HepG2 (cell line): ENCODE data around the gene IRAK1BP1. TPM values are rescaled to one million over a fixed set of nuclear protein-coding genes. Genes with fewer than 3 reads are reported as not detected.

ENCODE experiments used
- ATAC-seq: fragments of 200-7000 bp; cut with Tn5 transposase; 3 replicates; pipeline ENCODE4 v1.9.1; 2020; ENCODE audit warnings: mild to moderate bottlenecking, moderate library complexity
- BruUV-seq: library from RNA; stranded (reverse); fragments of 400-500 nt; replicated peaks from 2 replicates; lab custom pipeline; 2021; lab: Mats Ljungman, UMichigan
- CTCF ChIA-PET: fragments of 300-600 bp; formaldehyde crosslinking; extraction: SDS; loops from one replicate; lab custom pipeline; 2021; ENCODE audit warnings: low total read pairs, inconsistent platforms, low intra/inter-chr PET ratio; lab: Yijun Ruan, JAX
- POLR2A ChIA-PET: fragments of 350-600 bp; sonication (Branson Sonifier 250); formaldehyde crosslinking; loops from one replicate; lab custom pipeline; 2020; ENCODE audit warnings: antibody characterized with exemption, inconsistent platforms; lab: Yijun Ruan, JAX
- DNase-seq: peaks from one replicate; pipeline ENCODE4 v3.0.0-alpha.2; 2015; ENCODE audit warnings: low spot score
- FAIRE-seq: peaks from 3 replicates; lab custom pipeline; 2011; peaks lifted over from hg19 to GRCh38; lab: Jason Lieb, UNC
- H2AFZ ChIP-seq: one replicate; pipeline ENCODE4 v1.6.1; 2011; ENCODE audit warnings: low read length, inconsistent platforms
- H3K27ac ChIP-seq: fragments of 300-600 bp; 3 replicates; pipeline ENCODE4 v1.8.0; 2011; ENCODE audit warnings: mixed run types, mild to moderate bottlenecking, mixed read lengths, low read length, inconsistent platforms; ENCODE audit not compliant: insufficient read depth; ENCODE audit errors: extremely low read length
- H3K27me3 ChIP-seq, 2 experiments: fragments of 200-600 bp in 1 of 2; 2 replicates in 1 of 2; 3 replicates in 1 of 2; pipeline versions ENCODE4 v1.6.0 to v1.8.0; 2011; ENCODE audit warnings: low read length in 2 of 2, mild to moderate bottlenecking in 2 of 2, moderate library complexity in 2 of 2, inconsistent platforms in 1 of 2; ENCODE audit not compliant: insufficient read depth in 2 of 2, control insufficient read depth in 1 of 2
- H3K36me3 ChIP-seq, 2 experiments: fragments of 200-600 bp in 1 of 2; replicated peaks in 1 of 2; 2 replicates in 1 of 2; 3 replicates in 1 of 2; pipeline versions ENCODE4 v1.5.1 to v1.8.0; 2011; ENCODE audit warnings: low read length in 2 of 2, inconsistent platforms in 1 of 2; ENCODE audit not compliant: insufficient read depth in 2 of 2, control insufficient read depth in 1 of 2
- H3K4me1 ChIP-seq: 2 replicates; pipeline ENCODE4 v1.5.1; 2012; ENCODE audit warnings: low read length, inconsistent platforms; ENCODE audit not compliant: insufficient read depth
- H3K4me2 ChIP-seq: 2 replicates; pipeline ENCODE4 v1.6.0; 2011; ENCODE audit warnings: low read depth, low read length, inconsistent platforms
- H3K4me3 ChIP-seq, 3 experiments: fragments of 200-600 bp in 1 of 3; sonication (generic), shearing (Covaris generic) in 1 of 3; replicated peaks in 1 of 3; 2 replicates each; pipeline ENCODE4 v1.5.1; 2011 to 2016; ENCODE audit warnings: low read length in 3 of 3, inconsistent platforms in 2 of 3, low read depth in 2 of 3, mild to moderate bottlenecking in 2 of 3, control low read depth in 1 of 3, mixed read lengths in 1 of 3; ENCODE audit not compliant: insufficient read depth in 1 of 3
- H3K79me2 ChIP-seq: one replicate; pipeline ENCODE4 v1.6.1; 2011; ENCODE audit warnings: low read length, inconsistent platforms; ENCODE audit not compliant: insufficient read depth
- H3K9ac ChIP-seq: 2 replicates; pipeline ENCODE4 v1.6.0; 2011; ENCODE audit warnings: mild to moderate bottlenecking, low read depth, low read length, inconsistent platforms; ENCODE audit not compliant: insufficient read depth
- H3K9me3 ChIP-seq: 2 replicates; pipeline ENCODE4 v1.5.1; 2012; ENCODE audit warnings: mild to moderate bottlenecking, low read length
- H4K20me1 ChIP-seq: 2 replicates; pipeline ENCODE4 v1.6.0; 2011; ENCODE audit warnings: inconsistent platforms, mild to moderate bottlenecking, low read length, moderate library complexity; ENCODE audit not compliant: insufficient read depth
- KAT8 ChIP-seq: IDR thresholded peaks from 2 replicates; pipeline ENCODE4 v1.6.1; 2016; ENCODE audit warnings: missing genetic modification reagents, missing compliant biosample characterization
- MAFK ChIP-seq, 2 experiments: IDR thresholded peaks in 1 of 2; conservative IDR thresholded peaks in 1 of 2; 2 replicates each; pipeline ENCODE4 v1.6.1; 2011; ENCODE audit warnings: improper control_type of control experiment in 2 of 2, low read length in 2 of 2
- PRPF4 ChIP-seq: fragments of 200-400 bp; formaldehyde crosslinking; IDR thresholded peaks from 2 replicates; pipeline ENCODE4 v1.6.1; 2016; ENCODE audit warnings: low read length, low read depth; ENCODE audit not compliant: poor library complexity, severe bottlenecking
- ZSCAN21 ChIP-seq: sonication (generic); formaldehyde crosslinking; IDR thresholded peaks from 2 replicates; pipeline ENCODE4 v1.8.0; 2022; ENCODE audit warnings: mild to moderate bottlenecking, missing genetic modification reagents, moderate library complexity, borderline replicate concordance
- WGBS: methylation state at CpG from one replicate; pipeline ENCODE4 v1.1.6; 2017; ENCODE audit warnings: low lambda C conversion rate; 5-methylcytosine and 5-hydroxymethylcytosine counted together
- in situ Hi-C: cut with HindIII; loops from 2 replicates; pipeline ENCODE4 v1.10.0; 2017; ENCODE audit warnings: low pct_unique_long_range_greater_than_20kb; ENCODE audit not compliant: extremely low pct_ligation_motif_present
- intact Hi-C: fragments of 100-400 bp; cut with micrococcal nuclease; formaldehyde crosslinking; loops from one replicate; pipeline ENCODE4 v1.10.0; 2022; ENCODE audit not compliant: unreplicated experiment
- polyA plus RNA-seq, 8 experiments: library from polyadenylated mRNA; depleted of rRNA in 3 of 8; stranded (reverse) in 7 of 8; unstranded in 1 of 8; fragments of >200 nt; fragmentation: Illumina TruSeq in 4 of 8; extraction: Trizol in 4 of 8; gene quantifications; 2 replicates each; pipeline versions ENCODE4 v1.2.1 to v1.2.3, GENCODE V29; 2011 to 2016; ENCODE audit warnings: low read depth in 4 of 8, missing spikeins in 1 of 8, mixed read lengths in 1 of 8; ENCODE audit not compliant: insufficient read depth in 1 of 8
- total RNA-seq, 5 experiments: library from RNA; depleted of rRNA; stranded (reverse); fragments of >200 nt; fragmentation: Illumina TruSeq; extraction: Trizol; gene quantifications; 2 replicates each; pipeline ENCODE4 v1.2.3, GENCODE V29; 2016; ENCODE audit warnings: low read depth in 1 of 5
- TF ChIP-seq, protein P1 (sequence below): sonication (generic); formaldehyde crosslinking; IDR thresholded peaks from 2 replicates; pipeline ENCODE4 v1.8.0; 2022; ENCODE audit warnings: mild to moderate bottlenecking, missing genetic modification reagents; ENCODE audit not compliant: insufficient replicate concordance
- TF ChIP-seq, protein P2 (sequence below), 2 experiments: fragments of 450-650 bp in 1 of 2; sonication (generic) in 1 of 2; formaldehyde crosslinking; IDR thresholded peaks; 2 replicates each; pipeline versions ENCODE4 v1.5.0 to v1.8.0; 2020 to 2022; ENCODE audit warnings: mild to moderate bottlenecking in 1 of 2, missing genetic modification reagents in 1 of 2
- TF ChIP-seq, protein P3 (sequence below): sonication (generic); formaldehyde crosslinking; IDR thresholded peaks from 2 replicates; pipeline ENCODE4 v1.9.0; 2021; ENCODE audit warnings: missing genetic modification reagents, borderline replicate concordance
- TF ChIP-seq, protein P4 (sequence below): sonication (generic); formaldehyde crosslinking; IDR thresholded peaks from 2 replicates; pipeline ENCODE4 v1.5.1; 2020; ENCODE audit warnings: missing genetic modification reagents, mild to moderate bottlenecking, borderline replicate concordance
- TF ChIP-seq, protein P5 (sequence below): sonication (generic); formaldehyde crosslinking; conservative IDR thresholded peaks from 2 replicates; pipeline ENCODE4 v1.4.0; 2020; ENCODE audit warnings: missing genetic modification reagents

The IRAK1BP1 gene
- total and polyA plus RNA-seq, 2 of the 13 experiments (the other 11 are each of a cell fraction or from before 2014, with no cell fraction given) = 0.86 to 1.5 TPM

DNA sequence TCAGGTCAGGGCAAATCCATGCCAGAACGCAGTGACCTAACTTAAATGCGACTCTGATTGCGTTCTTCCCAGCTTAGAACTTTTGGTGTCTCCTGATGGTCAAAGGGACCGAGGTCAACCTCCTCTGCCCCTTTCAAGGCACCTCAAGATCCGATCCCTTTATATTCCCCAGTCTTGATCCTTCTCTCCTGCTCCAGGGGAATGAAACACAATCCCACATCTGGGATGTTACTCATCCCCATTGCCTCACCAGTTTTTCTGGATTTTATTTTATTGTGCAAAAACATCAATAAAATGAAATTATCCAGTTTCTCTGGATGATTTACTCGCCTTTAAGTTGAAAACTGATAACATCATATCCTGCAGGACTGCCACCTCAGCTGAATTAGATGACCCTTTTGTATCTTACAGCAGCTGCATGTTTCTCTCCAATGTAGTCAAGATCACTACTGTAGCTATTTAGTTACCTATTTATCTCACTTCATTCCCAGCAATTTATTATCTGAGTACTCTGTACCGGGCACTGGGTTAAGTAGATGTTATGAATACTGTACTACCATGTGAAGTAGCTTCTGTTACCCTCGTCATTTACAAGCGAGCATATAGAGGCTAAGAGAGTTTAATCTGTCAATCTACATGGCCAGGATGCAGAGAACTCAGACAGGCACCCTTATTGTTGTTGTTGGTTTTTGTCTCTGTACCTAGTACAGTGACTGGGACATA, 44.0 kb downstream of the IRAK1BP1 start:
- H3K4me1 ChIP-seq = no peaks in the 10 kb centered on the region
- TF ChIP-seq MAFK (conservative IDR thresholded peaks at IDR 0.05 in 1 of 2, IDR thresholded peaks at IDR 0.05 in 1 of 2; ENCODE audit: low read length in 2 of 2) (peak in 1 of 2 experiments; percentile 26; a peak in 1 of 4 replicates), ZSCAN21 (CRISPR knock-in tag) (no peak)
- TF ChIP-seq, protein P1, sequence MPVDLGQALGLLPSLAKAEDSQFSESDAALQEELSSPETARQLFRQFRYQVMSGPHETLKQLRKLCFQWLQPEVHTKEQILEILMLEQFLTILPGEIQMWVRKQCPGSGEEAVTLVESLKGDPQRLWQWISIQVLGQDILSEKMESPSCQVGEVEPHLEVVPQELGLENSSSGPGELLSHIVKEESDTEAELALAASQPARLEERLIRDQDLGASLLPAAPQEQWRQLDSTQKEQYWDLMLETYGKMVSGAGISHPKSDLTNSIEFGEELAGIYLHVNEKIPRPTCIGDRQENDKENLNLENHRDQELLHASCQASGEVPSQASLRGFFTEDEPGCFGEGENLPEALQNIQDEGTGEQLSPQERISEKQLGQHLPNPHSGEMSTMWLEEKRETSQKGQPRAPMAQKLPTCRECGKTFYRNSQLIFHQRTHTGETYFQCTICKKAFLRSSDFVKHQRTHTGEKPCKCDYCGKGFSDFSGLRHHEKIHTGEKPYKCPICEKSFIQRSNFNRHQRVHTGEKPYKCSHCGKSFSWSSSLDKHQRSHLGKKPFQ (CRISPR knock-in tag) = no peak
- no peak for ATAC-seq
- no peak overlapping the region for H2AFZ ChIP-seq
- FAIRE-seq = no peak
- H3K36me3 ChIP-seq = no peaks in the 10 kb centered on the region
- no TSS peak for BruUV-seq
- H3K27me3 ChIP-seq = no peaks in the 10 kb centered on the region
- no peak overlapping the region for H3K9ac ChIP-seq
- no peak overlapping the region for H3K4me3 ChIP-seq
- no peak overlapping the region for H3K27ac ChIP-seq
- ChIA-PET POLR2A (no interaction called here), CTCF (no interaction called here)
- H3K4me2 ChIP-seq = no peak overlapping the region
- intact Hi-C loops (no loop called here), in situ Hi-C loops (no loop called here)
- DNase-seq = no peak
- no peaks in the 10 kb centered on the region for H3K9me3 ChIP-seq
- 70% methylated on average over 9 of the region's 9 CpGs for whole genome bisulfite sequencing
- no peaks in the 10 kb centered on the region for H3K79me2 ChIP-seq
- H4K20me1 ChIP-seq = no peaks in the 10 kb centered on the region

DNA sequence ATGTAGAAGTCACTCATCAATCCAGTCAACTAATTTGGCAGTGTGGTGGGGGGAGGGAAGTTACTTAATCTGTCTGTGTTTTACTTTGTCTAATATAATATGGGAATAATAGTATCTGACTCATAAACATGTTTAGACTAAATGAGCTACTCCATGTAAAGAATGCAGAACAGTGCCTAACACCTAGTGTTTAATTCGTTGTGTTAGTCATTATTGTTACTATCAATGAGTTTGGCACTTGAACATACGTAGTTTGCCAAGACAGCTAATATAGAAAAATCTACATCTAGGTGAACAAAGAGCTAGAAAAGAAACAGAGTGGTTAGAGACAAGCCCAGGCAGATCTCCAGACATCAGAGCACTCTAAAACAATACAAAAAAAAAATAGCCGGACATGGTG, 49.1 kb downstream of the IRAK1BP1 start:
- POLR2A ChIA-PET = no interaction called here
- intact Hi-C loops (no loop called here), in situ Hi-C loops (no loop called here)
- no peaks in the 10 kb centered on the region for H4K20me1 ChIP-seq
- H3K4me3 ChIP-seq = no peak overlapping the region
- BruUV-seq = no TSS peak
- no peaks in the 10 kb centered on the region for H3K4me1 ChIP-seq
- no peaks in the 10 kb centered on the region for H3K36me3 ChIP-seq
- ATAC-seq (no peak), DNase-seq (no peak), FAIRE-seq (no peak)
- no peaks in the 10 kb centered on the region for H3K79me2 ChIP-seq
- H3K9ac ChIP-seq = no peak overlapping the region
- 54% methylated on average over 3 of the region's 3 CpGs for WGBS
- H3K27ac ChIP-seq = no peak overlapping the region
- CTCF ChIA-PET = no interaction called here
- H3K4me2 ChIP-seq = no peak overlapping the region
- no peak overlapping the region for H2AFZ ChIP-seq
- H3K9me3 ChIP-seq = peaks cover 19% of the 10 kb centered on the region
- H3K27me3 ChIP-seq = no peaks in the 10 kb centered on the region
- TF ChIP-seq, protein P2, sequence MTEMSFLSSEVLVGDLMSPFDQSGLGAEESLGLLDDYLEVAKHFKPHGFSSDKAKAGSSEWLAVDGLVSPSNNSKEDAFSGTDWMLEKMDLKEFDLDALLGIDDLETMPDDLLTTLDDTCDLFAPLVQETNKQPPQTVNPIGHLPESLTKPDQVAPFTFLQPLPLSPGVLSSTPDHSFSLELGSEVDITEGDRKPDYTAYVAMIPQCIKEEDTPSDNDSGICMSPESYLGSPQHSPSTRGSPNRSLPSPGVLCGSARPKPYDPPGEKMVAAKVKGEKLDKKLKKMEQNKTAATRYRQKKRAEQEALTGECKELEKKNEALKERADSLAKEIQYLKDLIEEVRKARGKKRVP (CRISPR knock-in tag; IDR thresholded peaks at IDR 0.05) = no peak
- TF ChIP-seq, protein P3, sequence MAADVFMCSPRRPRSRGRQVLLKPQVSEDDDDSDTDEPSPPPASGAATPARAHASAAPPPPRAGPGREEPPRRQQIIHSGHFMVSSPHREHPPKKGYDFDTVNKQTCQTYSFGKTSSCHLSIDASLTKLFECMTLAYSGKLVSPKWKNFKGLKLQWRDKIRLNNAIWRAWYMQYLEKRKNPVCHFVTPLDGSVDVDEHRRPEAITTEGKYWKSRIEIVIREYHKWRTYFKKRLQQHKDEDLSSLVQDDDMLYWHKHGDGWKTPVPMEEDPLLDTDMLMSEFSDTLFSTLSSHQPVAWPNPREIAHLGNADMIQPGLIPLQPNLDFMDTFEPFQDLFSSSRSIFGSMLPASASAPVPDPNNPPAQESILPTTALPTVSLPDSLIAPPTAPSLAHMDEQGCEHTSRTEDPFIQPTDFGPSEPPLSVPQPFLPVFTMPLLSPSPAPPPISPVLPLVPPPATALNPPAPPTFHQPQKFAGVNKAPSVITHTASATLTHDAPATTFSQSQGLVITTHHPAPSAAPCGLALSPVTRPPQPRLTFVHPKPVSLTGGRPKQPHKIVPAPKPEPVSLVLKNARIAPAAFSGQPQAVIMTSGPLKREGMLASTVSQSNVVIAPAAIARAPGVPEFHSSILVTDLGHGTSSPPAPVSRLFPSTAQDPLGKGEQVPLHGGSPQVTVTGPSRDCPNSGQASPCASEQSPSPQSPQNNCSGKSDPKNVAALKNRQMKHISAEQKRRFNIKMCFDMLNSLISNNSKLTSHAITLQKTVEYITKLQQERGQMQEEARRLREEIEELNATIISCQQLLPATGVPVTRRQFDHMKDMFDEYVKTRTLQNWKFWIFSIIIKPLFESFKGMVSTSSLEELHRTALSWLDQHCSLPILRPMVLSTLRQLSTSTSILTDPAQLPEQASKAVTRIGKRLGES (CRISPR knock-in tag) = no peak
- TF ChIP-seq, protein P4, sequence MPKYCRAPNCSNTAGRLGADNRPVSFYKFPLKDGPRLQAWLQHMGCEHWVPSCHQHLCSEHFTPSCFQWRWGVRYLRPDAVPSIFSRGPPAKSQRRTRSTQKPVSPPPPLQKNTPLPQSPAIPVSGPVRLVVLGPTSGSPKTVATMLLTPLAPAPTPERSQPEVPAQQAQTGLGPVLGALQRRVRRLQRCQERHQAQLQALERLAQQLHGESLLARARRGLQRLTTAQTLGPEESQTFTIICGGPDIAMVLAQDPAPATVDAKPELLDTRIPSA = no peak
- TF ChIP-seq, protein P5, sequence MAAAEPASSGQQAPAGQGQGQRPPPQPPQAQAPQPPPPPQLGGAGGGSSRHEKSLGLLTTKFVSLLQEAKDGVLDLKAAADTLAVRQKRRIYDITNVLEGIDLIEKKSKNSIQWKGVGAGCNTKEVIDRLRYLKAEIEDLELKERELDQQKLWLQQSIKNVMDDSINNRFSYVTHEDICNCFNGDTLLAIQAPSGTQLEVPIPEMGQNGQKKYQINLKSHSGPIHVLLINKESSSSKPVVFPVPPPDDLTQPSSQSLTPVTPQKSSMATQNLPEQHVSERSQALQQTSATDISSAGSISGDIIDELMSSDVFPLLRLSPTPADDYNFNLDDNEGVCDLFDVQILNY (CRISPR knock-in tag) = no peak
- TF ChIP-seq KAT8 (CRISPR knock-in tag) (no peak), PRPF4 (no peak)
